HFF-Myc (cell line): ENCODE data around the gene ALDH1L1.

Source experiments
- DNase-seq: peaks from one replicate; pipeline ENCODE4 v3.0.0-alpha.2; 2011; ENCODE audit warnings: low read depth; ENCODE audit errors: extremely low read depth
- H3K4me3 ChIP-seq: replicated peaks from 2 replicates; pipeline ENCODE4 v1.5.1; 2011; ENCODE audit warnings: low read depth, mild to moderate bottlenecking, control low read depth, low read length
- TF ChIP-seq, protein P1 (sequence below): IDR thresholded peaks from 2 replicates; pipeline ENCODE4 v1.5.1; 2012; ENCODE audit warnings: mild to moderate bottlenecking, low read depth, low read length, control low read depth; ENCODE audit errors: missing control alignments

The ALDH1L1 gene

DNA sequence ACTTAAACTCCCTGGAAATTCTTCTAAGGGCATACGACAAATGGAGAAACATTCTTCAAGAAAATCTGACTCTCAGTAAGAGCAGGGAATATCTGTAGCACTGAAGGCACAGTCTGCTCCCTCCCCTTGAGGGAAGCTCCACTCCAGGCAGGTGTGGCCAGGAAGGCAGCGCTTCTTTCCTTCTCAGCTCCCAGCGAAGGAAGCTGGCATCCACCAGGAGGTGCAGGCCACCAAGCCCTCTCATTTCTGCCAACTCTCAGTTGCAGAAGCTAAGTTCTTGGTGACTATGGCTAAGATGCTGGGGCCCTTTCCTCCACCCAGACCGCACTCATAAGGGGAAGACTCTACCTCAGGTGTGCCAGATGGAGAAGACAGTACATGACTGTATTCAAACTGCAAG is 58.8 kb downstream of the ALDH1L1 start:
- no peak overlapping the region for H3K4me3 ChIP-seq
- TF ChIP-seq, protein P1, sequence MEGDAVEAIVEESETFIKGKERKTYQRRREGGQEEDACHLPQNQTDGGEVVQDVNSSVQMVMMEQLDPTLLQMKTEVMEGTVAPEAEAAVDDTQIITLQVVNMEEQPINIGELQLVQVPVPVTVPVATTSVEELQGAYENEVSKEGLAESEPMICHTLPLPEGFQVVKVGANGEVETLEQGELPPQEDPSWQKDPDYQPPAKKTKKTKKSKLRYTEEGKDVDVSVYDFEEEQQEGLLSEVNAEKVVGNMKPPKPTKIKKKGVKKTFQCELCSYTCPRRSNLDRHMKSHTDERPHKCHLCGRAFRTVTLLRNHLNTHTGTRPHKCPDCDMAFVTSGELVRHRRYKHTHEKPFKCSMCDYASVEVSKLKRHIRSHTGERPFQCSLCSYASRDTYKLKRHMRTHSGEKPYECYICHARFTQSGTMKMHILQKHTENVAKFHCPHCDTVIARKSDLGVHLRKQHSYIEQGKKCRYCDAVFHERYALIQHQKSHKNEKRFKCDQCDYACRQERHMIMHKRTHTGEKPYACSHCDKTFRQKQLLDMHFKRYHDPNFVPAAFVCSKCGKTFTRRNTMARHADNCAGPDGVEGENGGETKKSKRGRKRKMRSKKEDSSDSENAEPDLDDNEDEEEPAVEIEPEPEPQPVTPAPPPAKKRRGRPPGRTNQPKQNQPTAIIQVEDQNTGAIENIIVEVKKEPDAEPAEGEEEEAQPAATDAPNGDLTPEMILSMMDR = no peak
- DNase-seq = no peak

DNA sequence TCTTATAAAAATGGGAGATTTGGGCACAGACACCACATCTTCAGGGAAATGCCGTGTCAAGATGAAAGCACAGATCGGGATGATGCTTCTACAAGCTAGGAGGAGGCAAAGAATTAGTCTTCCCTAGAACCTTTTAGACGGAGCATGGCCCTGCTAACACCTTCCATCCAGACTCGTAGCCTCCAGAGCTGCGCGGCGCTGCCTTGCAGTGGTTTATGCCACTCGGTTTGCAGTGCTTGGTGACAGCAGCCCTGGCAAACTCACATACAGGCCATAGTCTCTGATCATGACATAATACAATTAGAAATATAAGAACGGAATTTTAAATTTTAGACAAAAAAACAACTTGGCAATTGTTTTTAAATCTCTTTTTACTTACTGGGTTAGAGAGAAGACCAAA is 59.3 kb downstream of the ALDH1L1 start:
- DNase-seq = no peak
- TF ChIP-seq, protein P1 = no peak
- no peak overlapping the region for H3K4me3 ChIP-seq

DNA sequence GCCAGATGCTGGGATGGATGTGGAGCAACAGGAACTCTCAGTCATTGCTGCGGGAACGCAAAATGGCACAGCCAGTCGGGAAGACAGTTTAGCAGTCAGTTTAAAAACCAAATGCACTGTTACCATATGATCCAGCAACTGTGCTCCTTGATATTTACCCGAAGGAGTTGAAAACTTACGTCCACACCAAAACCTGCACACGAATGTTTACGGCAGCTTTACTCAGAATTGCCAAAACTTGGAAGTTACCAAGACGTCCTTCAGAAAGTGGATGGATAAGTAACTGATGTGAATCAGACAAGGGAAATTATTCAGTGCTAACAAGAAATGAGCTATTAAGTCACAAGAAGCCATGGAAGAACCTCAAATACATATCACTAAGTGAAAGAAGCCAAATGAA is 60.4 kb downstream of the ALDH1L1 start:
- H3K4me3 ChIP-seq = no peak overlapping the region
- TF ChIP-seq, protein P1 = no peak
- DNase-seq = no peak

DNA sequence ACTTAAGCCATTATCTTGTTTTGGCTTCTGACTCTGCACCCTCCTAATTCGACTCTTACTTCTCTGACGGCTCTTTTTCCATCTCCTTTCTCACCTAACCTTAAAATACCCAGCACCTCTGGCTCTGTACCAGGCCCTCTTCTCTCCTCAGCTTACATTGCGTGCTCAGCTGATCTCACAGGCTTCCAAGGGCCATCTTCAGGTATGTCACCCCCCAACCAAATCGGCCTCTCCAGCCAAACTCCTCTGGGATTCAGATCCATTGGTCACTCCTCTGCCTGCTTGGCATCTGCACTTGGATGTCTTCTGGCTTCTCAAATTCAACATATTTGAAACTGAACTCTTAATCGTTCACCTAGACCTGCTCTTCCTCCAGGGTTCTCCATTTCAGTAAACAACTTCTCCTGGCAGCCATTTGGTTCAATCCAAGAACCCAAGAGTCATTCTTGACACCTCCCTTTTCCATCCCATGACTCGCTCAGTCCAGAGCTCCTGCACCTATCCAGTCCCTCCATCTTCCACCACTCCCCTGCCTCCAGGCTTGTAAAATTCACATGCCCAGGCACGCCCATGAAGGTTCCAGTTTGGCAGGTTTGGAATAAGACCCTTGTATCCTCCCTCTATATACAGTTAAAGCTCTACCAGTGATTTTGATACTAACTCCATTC is 61.2 kb downstream of the ALDH1L1 start:
- DNase-seq = no peak
- TF ChIP-seq, protein P1 = no peak
- H3K4me3 ChIP-seq = no peak overlapping the region

DNA sequence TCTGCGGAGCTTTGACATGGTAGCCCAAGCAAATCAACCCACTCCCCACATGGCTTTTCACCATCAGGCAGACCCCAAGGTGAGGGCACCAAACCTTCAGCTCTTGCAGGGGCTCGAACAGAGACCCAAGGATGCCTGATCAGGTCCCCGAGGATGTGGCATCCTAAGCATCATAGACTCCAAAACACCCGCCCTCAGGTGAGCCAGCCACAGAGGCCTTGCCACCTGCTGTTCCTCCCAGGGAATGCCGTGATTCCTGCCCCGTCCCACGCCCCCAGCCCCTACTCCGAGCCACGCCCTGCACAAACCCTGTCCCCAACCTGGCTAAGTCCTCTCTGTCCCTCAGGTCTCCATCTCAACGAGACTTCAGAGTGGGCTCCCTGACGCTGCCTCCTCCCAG is 61.8 kb downstream of the ALDH1L1 start:
- no peak overlapping the region for H3K4me3 ChIP-seq
- no peak for DNase-seq
- TF ChIP-seq, protein P1 = no peak

DNA sequence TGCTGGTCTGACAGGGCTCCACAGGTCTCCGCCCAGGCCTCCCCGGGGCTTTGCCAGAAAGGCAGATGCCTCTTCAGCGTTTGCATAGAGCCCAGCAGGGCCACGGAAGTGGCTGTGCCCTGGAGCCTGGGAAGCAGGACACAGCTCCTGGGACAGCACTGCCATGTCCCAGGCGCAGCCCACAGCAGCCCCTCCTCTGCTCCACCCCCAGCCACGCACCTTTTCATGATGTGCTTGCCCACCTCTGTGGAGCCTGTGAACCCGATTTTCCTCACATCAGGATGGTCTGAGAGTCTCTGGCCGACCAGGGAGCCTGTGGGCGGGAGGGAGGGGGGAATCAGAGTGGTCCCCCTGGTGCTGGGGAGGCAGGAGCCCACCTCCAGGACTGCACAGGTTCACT is 62.6 kb downstream of the ALDH1L1 start:
- DNase-seq = no peak
- no peak overlapping the region for H3K4me3 ChIP-seq
- TF ChIP-seq, protein P1 = no peak

DNA sequence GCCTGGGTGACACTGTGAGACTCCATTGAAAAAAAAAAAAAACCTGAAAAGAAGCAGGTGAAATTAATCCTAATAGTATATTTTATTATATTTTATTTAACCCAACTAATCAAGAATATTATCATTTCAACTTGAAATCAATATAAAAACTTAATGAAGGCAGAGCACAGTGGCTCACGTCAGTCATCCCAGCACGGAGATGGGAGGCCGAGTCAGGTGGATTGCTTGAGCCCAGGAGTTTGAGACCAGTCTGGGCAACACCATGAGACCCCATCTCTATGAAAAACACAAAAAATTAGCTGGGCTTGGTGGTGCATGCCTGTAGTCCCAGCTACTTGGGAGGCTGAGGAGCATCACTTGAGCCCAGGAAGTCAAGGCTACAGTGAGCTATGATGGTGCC is 63.2 kb downstream of the ALDH1L1 start:
- TF ChIP-seq, protein P1 = no peak
- DNase-seq = no peak
- H3K4me3 ChIP-seq = no peak overlapping the region
